Measurements from ENCODE around the gene FGD6.
A peak's percentile ranks its signal among the peaks of the same experiment; 100 is the strongest.
"Not testable (repeated sequence)": the region's sequence is repeated elsewhere in the genome, so short reads cannot be mapped to it uniquely, and the experiment has no call there.

Gene FGD6

GRCh38 chr12:95118138-95118787 is 99.0 kb downstream of the FGD6 start:
- DNase-seq = no peak

DNA sequence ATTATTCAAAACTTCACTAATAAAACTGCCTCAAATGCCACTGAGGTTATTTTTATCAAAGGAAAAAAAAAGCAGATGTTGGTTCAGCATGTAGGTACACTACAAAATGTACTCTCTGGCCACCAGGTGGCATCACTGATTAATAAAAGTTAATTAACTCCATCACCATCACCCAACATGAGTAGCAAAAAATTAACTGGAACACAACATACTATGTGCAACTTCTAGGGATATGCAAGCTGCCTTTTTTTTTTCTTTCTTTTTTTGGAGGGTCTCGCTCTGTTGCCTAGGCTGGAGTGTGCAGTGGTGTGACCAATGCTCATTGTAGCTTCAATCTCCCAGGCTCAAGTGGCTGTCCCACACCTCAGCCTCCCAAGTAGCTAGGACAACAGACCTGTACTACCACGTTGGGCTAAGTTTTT is 100.1 kb downstream of the FGD6 start:
- DNase-seq = peak; percentile 66

GRCh38 chr12:95116773-95117172 is 100.5 kb downstream of the FGD6 start:
- DNase-seq = peak; percentile 6

DNA sequence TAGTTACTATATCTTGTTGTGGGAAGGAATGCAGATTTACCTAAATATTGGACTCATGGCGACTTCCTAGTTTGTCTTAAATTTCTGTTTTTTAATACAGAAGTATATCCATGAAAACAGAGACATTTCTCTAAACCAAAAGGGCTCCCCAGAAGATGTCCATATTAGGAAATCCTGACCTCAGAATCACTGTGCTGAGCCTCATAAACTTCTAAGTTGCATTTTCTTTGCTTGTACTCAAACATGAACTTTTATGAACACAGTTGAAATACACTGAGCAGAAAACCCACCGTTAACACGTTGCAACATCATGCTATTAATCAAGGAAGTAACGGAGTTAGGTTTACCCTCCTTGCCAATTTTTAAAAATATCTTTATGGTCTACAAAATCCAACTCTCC is 100.9 kb downstream of the FGD6 start:
- no peak for DNase-seq

GRCh38 chr12:95115641-95116040 is 101.6 kb downstream of the FGD6 start:
- no peak for DNase-seq

DNA sequence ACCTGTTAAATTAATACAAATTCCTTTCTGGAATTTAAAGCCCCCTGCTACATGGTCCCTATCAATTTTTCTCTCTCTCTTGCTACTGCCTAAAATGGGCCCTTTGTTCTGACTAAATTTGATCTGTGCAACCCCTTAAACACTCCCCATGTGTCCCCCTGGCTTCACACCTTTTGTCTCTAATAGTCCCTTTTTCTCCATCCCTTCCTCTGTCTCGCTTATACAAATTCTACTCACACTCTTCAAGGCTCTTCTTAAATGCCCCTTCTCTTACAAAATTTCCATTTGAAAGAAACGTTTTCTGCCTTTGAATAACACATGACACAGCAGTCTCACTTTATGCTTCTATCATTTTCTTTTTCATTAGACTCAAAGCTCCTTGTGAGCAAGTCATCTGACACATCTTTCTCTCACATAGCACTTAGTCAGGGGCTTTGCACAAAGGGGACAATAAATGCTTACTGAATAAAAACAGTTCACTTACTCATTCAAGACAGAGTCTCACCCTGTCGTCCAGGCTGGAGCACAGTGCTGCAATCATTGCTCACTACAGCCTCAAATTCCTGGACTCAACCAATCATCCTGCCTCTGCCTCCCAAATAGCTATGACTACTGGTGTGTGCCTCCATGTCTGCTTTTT is 102.4 kb downstream of the FGD6 start:
- no peak for DNase-seq

DNA sequence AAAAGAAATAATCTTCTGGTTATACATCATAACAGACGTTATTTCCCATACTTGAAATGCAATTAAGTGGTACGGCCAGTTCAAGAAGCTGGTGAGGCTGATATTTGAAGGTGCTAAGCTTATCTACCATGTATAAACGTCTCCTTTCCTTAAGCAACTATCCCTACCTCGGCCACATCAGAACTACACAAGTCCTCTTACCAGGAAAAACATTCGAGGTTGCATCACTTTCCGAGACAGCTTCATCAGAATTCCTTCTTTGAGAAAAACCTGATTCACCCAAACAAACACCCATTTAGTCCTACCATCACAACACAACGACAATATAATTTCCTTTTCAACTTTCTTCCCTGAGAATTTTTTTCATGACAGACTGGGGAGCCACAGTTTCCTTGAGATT is 109.9 kb downstream of the FGD6 start:
- DNase-seq = no peak

- peak; percentile 15 for DNase-seq
These were observed 111.7 kb downstream of the FGD6 start for GRCh38 chr12:95105540-95105939.

GRCh38 chr12:95104919-95105452 is 112.3 kb downstream of the FGD6 start:
- DNase-seq = no peak

DNA sequence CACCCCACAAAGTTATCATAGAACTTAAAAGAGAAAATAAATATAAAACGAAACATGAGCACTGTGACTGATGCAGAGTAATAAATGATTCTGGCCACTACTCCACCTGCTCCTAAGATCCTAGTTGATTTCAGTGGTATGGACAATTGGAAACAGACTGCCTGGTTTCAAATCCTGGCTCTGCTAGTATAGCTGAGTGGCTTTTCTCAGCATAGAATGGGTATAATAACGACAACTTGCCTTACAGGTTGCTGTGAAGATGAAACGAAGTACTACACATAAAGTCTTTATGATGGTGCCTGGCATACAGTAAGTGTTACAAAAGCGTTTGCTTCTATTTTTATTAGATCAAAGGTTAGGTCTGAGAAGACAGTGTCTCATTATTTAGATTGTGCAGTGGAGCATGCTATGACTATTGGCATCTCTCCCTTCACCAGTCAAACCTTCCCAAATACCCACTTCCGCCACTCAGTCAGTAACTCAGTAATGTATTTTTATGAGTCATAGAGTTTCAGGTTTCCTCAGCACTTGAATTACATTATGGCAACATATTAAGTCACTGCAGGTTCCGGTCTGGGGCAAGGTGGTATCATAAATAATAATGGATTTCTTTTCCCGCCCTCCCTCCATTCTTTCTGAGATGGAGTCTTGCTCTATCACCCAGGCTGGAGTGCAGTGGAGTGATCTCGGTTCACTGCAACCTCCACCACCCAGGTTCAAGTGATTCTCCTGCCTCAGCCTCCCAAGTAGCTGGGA is 114.2 kb downstream of the FGD6 start:
- peak; percentile 94 for DNase-seq

DNA sequence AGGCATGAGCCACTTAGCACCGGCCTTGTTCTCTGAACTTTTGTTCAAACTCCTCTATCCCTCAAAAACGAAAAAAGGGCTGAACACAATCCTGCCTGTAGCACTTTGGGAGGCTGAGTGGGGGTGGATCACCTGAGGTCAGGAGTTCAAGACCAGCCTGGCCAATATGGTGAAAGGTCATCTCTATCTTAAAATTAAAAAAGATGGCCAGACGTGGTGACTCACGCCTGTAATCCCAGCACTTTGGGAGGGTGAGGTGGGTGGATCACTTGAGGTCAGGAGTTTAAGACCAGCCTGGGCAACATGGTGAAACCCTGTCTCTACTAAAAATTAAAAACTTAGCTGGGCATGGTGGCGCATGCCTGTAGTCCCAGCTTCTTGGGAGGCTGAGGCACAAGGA is 115.3 kb downstream of the FGD6 start:
- DNase-seq = not testable (repeated sequence)

DNA sequence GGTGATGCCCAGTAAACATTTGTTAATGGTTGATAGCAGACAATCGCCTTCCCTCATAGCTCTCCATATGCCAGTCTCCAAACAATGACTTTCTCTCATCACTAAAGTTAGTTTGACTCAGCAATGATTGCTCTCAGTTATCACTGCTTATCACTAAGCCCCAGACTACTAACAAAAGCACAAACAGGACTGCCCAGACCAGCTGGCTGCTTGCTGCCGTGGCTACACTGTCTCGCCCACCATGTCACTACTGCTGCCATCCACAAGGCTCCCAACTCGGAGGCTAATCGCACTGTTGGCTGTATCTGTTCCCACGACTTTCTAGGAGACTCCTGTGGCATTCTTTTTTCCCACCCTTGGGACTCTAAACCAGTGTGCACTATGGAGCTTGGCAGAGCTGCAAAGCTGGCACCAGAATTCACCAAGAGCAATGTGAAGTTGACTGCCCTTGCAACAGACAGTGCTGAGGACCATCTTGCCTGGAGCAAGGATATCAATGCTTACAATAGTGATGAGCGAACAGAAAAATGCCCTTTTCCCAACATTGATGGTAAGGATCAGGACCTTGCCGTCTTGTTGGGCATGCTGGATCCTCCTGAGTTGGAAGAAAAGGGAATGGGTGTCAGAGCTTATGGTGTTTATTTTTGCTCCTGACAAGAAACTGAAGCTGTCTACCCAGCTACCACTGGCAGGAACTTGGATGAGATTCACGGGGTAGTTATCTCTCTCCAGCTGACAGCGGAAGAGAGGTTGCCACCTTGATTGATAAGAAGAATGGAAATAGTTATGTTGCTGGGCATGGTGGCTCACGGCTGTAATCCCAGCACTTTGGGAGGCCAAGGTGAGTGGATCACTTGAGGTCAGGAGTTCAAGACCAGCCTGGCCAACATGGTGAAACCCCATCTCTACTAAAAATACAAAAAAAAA is 116.7 kb downstream of the FGD6 start:
- no peak for DNase-seq

DNA sequence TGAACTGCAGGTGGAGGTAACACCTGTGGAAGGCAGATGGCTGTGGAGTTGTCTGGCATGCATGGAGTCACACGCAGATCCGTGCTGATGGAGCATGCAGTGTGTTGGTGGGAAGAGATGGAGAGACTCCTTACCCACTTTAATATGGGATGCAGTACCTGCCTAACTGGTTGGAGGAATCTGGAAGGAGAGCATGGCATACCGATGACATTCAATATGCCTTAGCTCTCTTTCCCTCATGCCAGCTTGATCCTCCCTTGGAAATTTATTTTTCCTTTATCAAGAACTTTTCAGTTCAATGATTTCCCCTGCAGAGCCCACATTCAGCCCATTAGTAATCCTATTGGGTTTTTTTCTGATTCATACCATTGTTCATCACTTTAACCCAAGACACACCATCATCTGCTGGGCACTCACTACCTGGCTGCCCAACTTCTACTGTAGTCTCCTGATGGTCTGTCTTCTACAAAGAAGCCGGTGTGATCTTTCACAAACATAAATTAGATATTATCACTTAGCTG is 117.9 kb downstream of the FGD6 start:
- no peak for DNase-seq

DNA sequence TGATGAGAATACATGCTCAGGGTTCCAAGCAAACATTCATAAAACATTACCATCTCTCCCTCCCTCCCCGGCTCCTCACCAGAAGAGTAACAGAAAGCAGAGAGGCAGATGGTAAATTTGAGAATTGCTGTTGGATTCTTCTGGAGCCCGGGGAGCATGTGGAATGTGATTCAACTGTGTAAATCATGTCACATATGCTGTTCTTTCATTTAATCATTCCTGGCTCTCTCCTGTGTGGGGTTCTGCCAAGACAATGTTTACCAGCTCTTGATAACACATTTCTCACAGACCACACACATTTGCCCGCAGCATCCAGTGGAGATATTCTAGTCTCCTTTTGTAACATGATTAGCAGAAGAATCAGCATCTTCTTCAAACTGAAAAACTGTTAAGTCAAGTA is 120.4 kb downstream of the FGD6 start:
- DNase-seq = no peak

- no peak for DNase-seq
These were observed 120.9 kb downstream of the FGD6 start for GRCh38 chr12:95096378-95096777.

- DNase-seq = not testable (repeated sequence)
These were observed 121.4 kb downstream of the FGD6 start for GRCh38 chr12:95095866-95096265.

- DNase-seq = no peak
These were observed 127.8 kb downstream of the FGD6 start for GRCh38 chr12:95089462-95089861.

- no peak for DNase-seq
These were observed 128.9 kb downstream of the FGD6 start for GRCh38 chr12:95088379-95088778.

DNA sequence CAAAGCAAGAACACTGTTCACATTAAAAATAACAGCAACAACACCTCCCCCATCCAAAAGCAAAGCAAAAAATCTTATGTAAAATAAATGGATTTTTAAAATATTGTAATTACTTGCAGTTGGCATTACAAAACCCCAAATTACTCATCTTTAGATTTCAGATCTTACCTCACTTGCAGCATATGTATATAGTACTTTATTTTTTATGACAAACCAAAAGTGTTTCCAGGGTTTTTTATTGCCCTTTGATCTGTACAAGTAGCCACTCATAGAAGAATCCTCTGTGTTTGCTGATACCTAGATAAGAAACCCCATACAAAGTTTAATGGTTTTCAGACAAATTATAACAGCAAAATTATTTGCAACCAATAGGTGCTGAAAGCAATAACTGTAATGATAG is 131.7 kb downstream of the FGD6 start:
- peak; percentile 51 for DNase-seq

GRCh38 chr12:95083938-95084337 is 133.3 kb downstream of the FGD6 start:
- DNase-seq = no peak

DNA sequence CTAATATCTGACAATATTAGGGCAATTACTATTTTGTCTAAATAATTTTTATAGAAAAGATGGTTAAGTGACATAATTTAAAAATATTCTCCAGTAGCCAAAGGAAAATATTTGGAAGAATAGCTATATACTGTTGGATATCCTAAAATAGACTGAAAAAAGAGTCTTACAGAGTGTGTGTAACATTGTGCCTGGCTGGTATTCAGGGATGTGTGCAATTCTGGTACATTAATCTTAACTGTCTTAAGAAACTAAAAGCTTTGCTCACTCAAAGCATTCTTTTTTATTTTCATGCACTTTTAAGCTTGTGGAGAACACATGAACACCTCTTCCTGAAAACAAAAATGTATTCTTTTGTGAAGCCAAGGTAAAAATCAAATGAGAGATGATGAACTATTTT is 133.8 kb downstream of the FGD6 start:
- DNase-seq = no peak

GRCh38 chr12:95077341-95077740 is 139.9 kb downstream of the FGD6 start:
- DNase-seq = no peak

DNA sequence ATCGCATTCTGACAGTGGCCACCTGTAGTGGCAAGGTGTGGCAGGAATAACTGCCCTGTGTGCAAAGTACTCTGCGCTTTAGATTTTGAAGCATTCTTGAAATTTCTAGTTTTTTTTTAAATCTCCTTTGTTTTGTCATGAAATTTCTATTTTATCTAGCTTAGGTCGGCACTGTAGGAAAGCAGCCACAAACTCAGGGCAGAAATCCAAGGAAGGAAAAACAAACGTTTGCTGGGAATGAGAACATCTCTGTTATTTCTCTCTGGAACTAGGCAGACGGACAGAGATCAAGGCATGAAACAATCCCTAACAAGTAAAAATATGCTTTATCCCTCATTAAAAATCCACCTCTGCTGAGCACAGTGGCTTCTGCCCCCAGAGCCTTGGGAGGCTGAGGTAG is 142.5 kb downstream of the FGD6 start:
- no peak for DNase-seq
